NCI-H446 treated with DMSO at 0.1 percent for 48 hours (cell line): ENCODE data around the gene KDM8.

Experiments used
- DNase-seq: peaks from one replicate; lab custom pipeline; 2025; lab: John Stamatoyannopoulos, UW

Gene KDM8

GRCh38 chr16:27269300-27270150, 66.2 kb downstream of the KDM8 start:
- DNase-seq, result no peak

GRCh38 chr16:27270349-27270748, 67.0 kb downstream of the KDM8 start:
- DNase-seq, result no peak
